CD14-positive monocyte (primary cell): Measurements from ENCODE around the gene IKBKE. TPM values are rescaled to one million over a fixed set of nuclear protein-coding genes. Genes with fewer than 3 reads are reported as not detected.

ENCODE experiments used
- DNase-seq, 3 donors: peaks; one replicate each; pipeline ENCODE4 v3.0.0-alpha.2; 2011 to 2022
- H2AFZ ChIP-seq: 2 replicates; pipeline ENCODE4 v1.6.0; 2012; ENCODE audit warnings: mild to moderate bottlenecking, low read depth, low read length, inconsistent platforms; ENCODE audit not compliant: insufficient read depth, poor library complexity, severe bottlenecking
- H3K27ac ChIP-seq, 2 donors: 1 replicate in 1 of 2; 2 replicates in 1 of 2; pipeline ENCODE4 v1.5.1; 2012 to 2013; ENCODE audit warnings: low read length in 2 of 2, control low read depth in 1 of 2, inconsistent platforms in 1 of 2, low read depth in 1 of 2, mild to moderate bottlenecking in 1 of 2
- H3K27me3 ChIP-seq, 2 donors: one replicate each; pipeline versions ENCODE4 v1.6.0 to v1.6.1; 2011 to 2013; ENCODE audit warnings: low read length in 2 of 2; ENCODE audit not compliant: control insufficient read depth in 2 of 2, insufficient read depth in 2 of 2
- H3K36me3 ChIP-seq, 2 donors: replicated peaks in 1 of 2; 1 replicate in 1 of 2; 2 replicates in 1 of 2; pipeline versions ENCODE4 v1.5.1 to v1.6.1; 2012 to 2013; ENCODE audit warnings: low read length in 2 of 2, control low read depth in 1 of 2, inconsistent platforms in 1 of 2, mild to moderate bottlenecking in 1 of 2; ENCODE audit not compliant: insufficient read depth in 2 of 2, control insufficient read depth in 1 of 2
- H3K4me1 ChIP-seq, 2 donors: 1 replicate in 1 of 2; 2 replicates in 1 of 2; pipeline versions ENCODE4 v1.5.1 to v1.6.1; 2012 to 2013; ENCODE audit warnings: low read length in 2 of 2, control low read depth in 1 of 2, inconsistent platforms in 1 of 2, mild to moderate bottlenecking in 1 of 2, moderate library complexity in 1 of 2; ENCODE audit not compliant: insufficient read depth in 2 of 2, control insufficient read depth in 1 of 2
- H3K4me2 ChIP-seq: replicated peaks from 2 replicates; pipeline ENCODE3; 2012; ENCODE audit warnings: low read length, moderate library complexity, mild to moderate bottlenecking; ENCODE audit not compliant: poor library complexity, severe bottlenecking; ENCODE audit errors: extremely low read depth
- H3K4me3 ChIP-seq, 3 experiments: fragments of 200-600 bp in 1 of 3; sonication (generic) in 1 of 3; replicated peaks in 1 of 3; 1 replicate in 2 of 3; 2 replicates in 1 of 3; pipeline ENCODE4 v1.5.1; 2011 to 2013; ENCODE audit warnings: low read length in 3 of 3, mild to moderate bottlenecking in 3 of 3, control low read depth in 2 of 3, low read depth in 2 of 3, inconsistent platforms in 1 of 3, moderate library complexity in 1 of 3
- H3K79me2 ChIP-seq: 2 replicates; pipeline ENCODE4 v1.6.0; 2012; ENCODE audit warnings: mild to moderate bottlenecking, control low read depth, inconsistent platforms, low read length, moderate library complexity; ENCODE audit not compliant: insufficient read depth
- H3K9ac ChIP-seq: 2 replicates; pipeline ENCODE4 v1.6.0; 2017; ENCODE audit warnings: low read length, mild to moderate bottlenecking; ENCODE audit not compliant: insufficient read depth, poor library complexity, severe bottlenecking
- H3K9me3 ChIP-seq, 2 donors: replicated peaks in 1 of 2; 1 replicate in 1 of 2; 2 replicates in 1 of 2; pipeline versions ENCODE4 v1.5.1 to v1.6.1; 2012 to 2013; ENCODE audit warnings: low read length in 2 of 2, control low read depth in 1 of 2; ENCODE audit not compliant: control insufficient read depth in 1 of 2, insufficient read depth in 1 of 2
- H4K20me1 ChIP-seq: 2 replicates; pipeline ENCODE4 v1.6.0; 2012; ENCODE audit warnings: mild to moderate bottlenecking, low read length, control low read depth, moderate library complexity; ENCODE audit not compliant: insufficient read depth
- H3K27ac Mint-ChIP-seq, 7 donors: one replicate each; pipeline ENCODE4 v1.8.0; 2020; ENCODE audit warnings: mild to moderate bottlenecking in 7 of 7, mixed read lengths in 7 of 7, moderate library complexity in 6 of 7, inconsistent platforms in 2 of 7
- H3K27me3 Mint-ChIP-seq, 3 donors: one replicate each; pipeline ENCODE4 v1.8.0; 2021 to 2022; ENCODE audit warnings: low read depth in 3 of 3, mild to moderate bottlenecking in 3 of 3, mixed read lengths in 3 of 3, moderate library complexity in 3 of 3, inconsistent platforms in 1 of 3
- H3K36me3 Mint-ChIP-seq, 2 donors: one replicate each; pipeline ENCODE4 v1.8.0; 2020; ENCODE audit warnings: mixed read lengths in 2 of 2, inconsistent platforms in 1 of 2, mild to moderate bottlenecking in 1 of 2
- H3K4me1 Mint-ChIP-seq: one replicate; pipeline ENCODE4 v1.8.0; 2020; ENCODE audit warnings: mild to moderate bottlenecking, mixed read lengths
- H3K4me3 Mint-ChIP-seq, 2 donors: one replicate each; pipeline ENCODE4 v1.8.0; 2020; ENCODE audit warnings: mild to moderate bottlenecking in 2 of 2, mixed read lengths in 2 of 2, moderate library complexity in 1 of 2
- H3K9me3 Mint-ChIP-seq, 7 donors: one replicate each; pipeline ENCODE4 v1.8.0; 2020 to 2022; ENCODE audit warnings: mixed read lengths in 7 of 7, mild to moderate bottlenecking in 6 of 7, moderate library complexity in 6 of 7, inconsistent platforms in 2 of 7
- CTCF ChIP-seq: fragments of 200-600 bp; IDR thresholded peaks from one replicate; pipeline ENCODE4 v1.8.0; 2022; ENCODE audit warnings: antibody characterized with exemption, mild to moderate bottlenecking
- WGBS: methylation state at CpG from one replicate; pipeline ENCODE4 v1.1.5; 2013; ENCODE audit warnings: missing lambda C conversion rate; ENCODE audit not compliant: insufficient coverage; 5-methylcytosine and 5-hydroxymethylcytosine counted together
- intact Hi-C, 2 donors: fragments of 100-400 bp; cut with micrococcal nuclease; formaldehyde crosslinking; loops; one replicate each; pipeline versions ENCODE4 v1.15.0 to v1.15.1; 2023
- polyA plus RNA-seq, 3 donors: library from polyadenylated mRNA; depleted of rRNA in 1 of 3; unstranded in 2 of 3; stranded (reverse) in 1 of 3; fragments of 300-500 nt in 2 of 3; fragments of >200 nt in 1 of 3; fragmentation: Illumina TruSeq in 2 of 3; gene quantifications; 1 replicate in 2 of 3; 2 replicates in 1 of 3; pipeline ENCODE4 v1.2.3, GENCODE V29; 2012 to 2021

IKBKE gene
- polyA plus RNA-seq, 3 donors: 35.6 to 40.7 (median 37.6) TPM

- Mint-ChIP-seq H3K4me1 (peaks cover 41% of the 10 kb centered on the region), H3K27ac (peak overlapping the region; percentile 72 to 98 (median 90)), H3K9me3 (peaks cover 0 to 1% (median 0%) of the 10 kb centered on the region in 7 donors), H3K27me3 (peaks cover 11 to 41% (median 27%) of the 10 kb centered on the region in 3 donors), H3K36me3 (peaks cover 6 to 8% of the 10 kb centered on the region in 2 donors), H3K4me3 (peak overlapping the region in 1 of 2 donors; percentile 66)
- no peak for TF ChIP-seq CTCF
- no peak overlapping the region for H3K9ac ChIP-seq
- peaks cover 7% of the 10 kb centered on the region for H4K20me1 ChIP-seq
- DNase-seq: peak; percentile 69 to 85 (median 84)
- H3K79me2 ChIP-seq: no peaks in the 10 kb centered on the region
- H3K27me3 ChIP-seq: peaks cover 5 to 22% of the 10 kb centered on the region in 2 donors
- peak overlapping the region in 1 of 2 donors; percentile 73 for H3K27ac ChIP-seq
- no peaks in the 10 kb centered on the region for H3K9me3 ChIP-seq
- WGBS: 0% methylated on average over 3 of the region's 5 CpGs
- no peak overlapping the region for H3K4me3 ChIP-seq
- peak overlapping the region; percentile 10 for H3K4me2 ChIP-seq
- no peak overlapping the region for H2AFZ ChIP-seq
- H3K36me3 ChIP-seq: no peaks in the 10 kb centered on the region
- intact Hi-C loops: no loop called here
- peaks cover 33 to 38% of the 10 kb centered on the region in 2 donors for H3K4me1 ChIP-seq
These were observed 44.6 kb downstream of the IKBKE start for GRCh38 chr1:206514813-206515387.

GRCh38 chr1:206516728-206516990 lies 46.4 kb downstream of the IKBKE start:
- intact Hi-C loops: loop anchor here in 1 of 2 donors (2.0 kb wide), 1 partner anchor 66 kb away; no protein-coding TSS in a partner anchor
- peaks cover 6% of the 10 kb centered on the region in 2 donors for H3K36me3 Mint-ChIP-seq
- peaks cover 0 to 12% of the 10 kb centered on the region in 2 donors for H3K27me3 ChIP-seq
- H3K4me3 ChIP-seq: no peak overlapping the region
- H3K4me1 ChIP-seq: peaks cover 33 to 38% of the 10 kb centered on the region in 2 donors
- H3K9ac ChIP-seq: no peak overlapping the region
- H3K27ac Mint-ChIP-seq: peak overlapping the region; percentile 81 to 98 (median 95)
- H3K27me3 Mint-ChIP-seq: peaks cover 8 to 28% (median 24%) of the 10 kb centered on the region in 3 donors
- no peak overlapping the region for H2AFZ ChIP-seq
- peaks cover 7% of the 10 kb centered on the region for H4K20me1 ChIP-seq
- H3K9me3 ChIP-seq: no peaks in the 10 kb centered on the region
- WGBS: 30% methylated on average over 5 of the region's 5 CpGs
- TF ChIP-seq CTCF: no peak
- no peaks in the 10 kb centered on the region for H3K36me3 ChIP-seq
- peak; percentile 72 to 89 (median 73) for DNase-seq
- no peaks in the 10 kb centered on the region for H3K79me2 ChIP-seq
- peaks cover 39% of the 10 kb centered on the region for H3K4me1 Mint-ChIP-seq
- peak overlapping the region in 1 of 2 donors; percentile 46 for H3K4me3 Mint-ChIP-seq
- no peak overlapping the region for H3K4me2 ChIP-seq
- peaks cover 0 to under 1% (median 0%) of the 10 kb centered on the region in 7 donors for H3K9me3 Mint-ChIP-seq
- peak overlapping the region; percentile 21 to 73 for H3K27ac ChIP-seq
